Ishikawa (cell line): ENCODE results near the gene LAMB1.

Source experiments
- CEBPB ChIP-seq: IDR thresholded peaks from 2 replicates; pipeline ENCODE4 v1.6.1; 2012
- CREB1 ChIP-seq: IDR thresholded peaks from 2 replicates; pipeline ENCODE4 v1.6.1; 2012; ENCODE audit warnings: low read depth
- EP300 ChIP-seq: IDR thresholded peaks from 2 replicates; pipeline ENCODE4 v1.6.1; 2012; ENCODE audit warnings: borderline replicate concordance
- NFIC ChIP-seq: IDR thresholded peaks from 2 replicates; pipeline ENCODE4 v1.6.1; 2012
- RAD21 ChIP-seq: IDR thresholded peaks from 2 replicates; pipeline ENCODE4 v1.6.1; 2012; ENCODE audit warnings: low read depth
- TAF1 ChIP-seq: IDR thresholded peaks from 2 replicates; pipeline ENCODE4 v1.6.1; 2012; ENCODE audit warnings: low read depth, mild to moderate bottlenecking
- TCF12 ChIP-seq: IDR thresholded peaks from 2 replicates; pipeline ENCODE4 v1.6.1; 2012; ENCODE audit warnings: low read depth
- YY1 ChIP-seq: IDR thresholded peaks from 2 replicates; pipeline ENCODE4 v1.6.1; 2012; ENCODE audit warnings: low read depth
- TF ChIP-seq, protein P1 (sequence below): IDR thresholded peaks from 2 replicates; pipeline ENCODE4 v1.6.1; 2012; ENCODE audit warnings: low read depth, mild to moderate bottlenecking

DNA sequence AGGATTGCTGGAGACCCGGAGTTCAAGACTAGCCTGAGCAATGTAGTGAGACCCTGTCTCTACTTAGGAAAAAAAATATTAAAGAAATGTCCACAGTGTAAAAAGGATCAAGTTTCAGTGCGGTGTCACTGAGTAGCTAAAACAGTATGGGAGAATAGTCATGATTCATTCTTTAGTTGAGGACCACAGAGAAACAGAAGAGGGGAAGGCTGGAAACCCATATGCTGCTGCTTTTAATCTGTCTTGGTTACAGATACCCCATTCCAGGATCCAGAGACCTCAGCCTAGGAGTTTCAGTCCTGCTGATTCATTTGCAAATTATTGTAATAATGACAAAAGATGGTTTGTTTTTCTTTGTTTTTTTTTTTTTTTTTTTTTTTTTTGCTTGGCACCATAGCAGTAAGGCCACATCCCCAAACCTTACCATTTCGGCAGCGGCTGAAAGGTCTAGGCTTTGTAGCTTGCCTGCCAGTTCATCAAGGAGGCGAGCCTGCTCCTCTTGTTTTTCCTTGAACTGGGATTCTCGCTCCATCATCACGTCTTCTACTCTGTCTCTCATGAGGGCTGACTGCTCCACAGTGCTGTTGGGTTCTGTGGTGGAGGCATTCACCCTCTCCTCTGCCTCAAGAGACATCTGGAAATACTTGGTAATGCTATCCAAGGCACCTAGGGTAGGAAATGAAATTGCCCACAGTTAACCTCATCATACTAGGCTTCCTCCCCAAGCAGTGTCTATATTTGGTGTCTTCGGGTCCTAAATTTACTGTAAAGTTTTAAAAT lies 67.8 kb downstream of the LAMB1 start:
- TF ChIP-seq YY1 = no peak
- no peak for TF ChIP-seq RAD21
- TF ChIP-seq TAF1 = no peak
- no peak for TF ChIP-seq TCF12
- TF ChIP-seq CREB1 = no peak
- TF ChIP-seq, protein P1, sequence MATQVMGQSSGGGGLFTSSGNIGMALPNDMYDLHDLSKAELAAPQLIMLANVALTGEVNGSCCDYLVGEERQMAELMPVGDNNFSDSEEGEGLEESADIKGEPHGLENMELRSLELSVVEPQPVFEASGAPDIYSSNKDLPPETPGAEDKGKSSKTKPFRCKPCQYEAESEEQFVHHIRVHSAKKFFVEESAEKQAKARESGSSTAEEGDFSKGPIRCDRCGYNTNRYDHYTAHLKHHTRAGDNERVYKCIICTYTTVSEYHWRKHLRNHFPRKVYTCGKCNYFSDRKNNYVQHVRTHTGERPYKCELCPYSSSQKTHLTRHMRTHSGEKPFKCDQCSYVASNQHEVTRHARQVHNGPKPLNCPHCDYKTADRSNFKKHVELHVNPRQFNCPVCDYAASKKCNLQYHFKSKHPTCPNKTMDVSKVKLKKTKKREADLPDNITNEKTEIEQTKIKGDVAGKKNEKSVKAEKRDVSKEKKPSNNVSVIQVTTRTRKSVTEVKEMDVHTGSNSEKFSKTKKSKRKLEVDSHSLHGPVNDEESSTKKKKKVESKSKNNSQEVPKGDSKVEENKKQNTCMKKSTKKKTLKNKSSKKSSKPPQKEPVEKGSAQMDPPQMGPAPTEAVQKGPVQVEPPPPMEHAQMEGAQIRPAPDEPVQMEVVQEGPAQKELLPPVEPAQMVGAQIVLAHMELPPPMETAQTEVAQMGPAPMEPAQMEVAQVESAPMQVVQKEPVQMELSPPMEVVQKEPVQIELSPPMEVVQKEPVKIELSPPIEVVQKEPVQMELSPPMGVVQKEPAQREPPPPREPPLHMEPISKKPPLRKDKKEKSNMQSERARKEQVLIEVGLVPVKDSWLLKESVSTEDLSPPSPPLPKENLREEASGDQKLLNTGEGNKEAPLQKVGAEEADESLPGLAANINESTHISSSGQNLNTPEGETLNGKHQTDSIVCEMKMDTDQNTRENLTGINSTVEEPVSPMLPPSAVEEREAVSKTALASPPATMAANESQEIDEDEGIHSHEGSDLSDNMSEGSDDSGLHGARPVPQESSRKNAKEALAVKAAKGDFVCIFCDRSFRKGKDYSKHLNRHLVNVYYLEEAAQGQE = no peak
- no peak for TF ChIP-seq NFIC
- no peak for TF ChIP-seq CEBPB
- TF ChIP-seq EP300 = no peak
